ENCODE results near the gene STIM2.

The STIM2 gene

DNA sequence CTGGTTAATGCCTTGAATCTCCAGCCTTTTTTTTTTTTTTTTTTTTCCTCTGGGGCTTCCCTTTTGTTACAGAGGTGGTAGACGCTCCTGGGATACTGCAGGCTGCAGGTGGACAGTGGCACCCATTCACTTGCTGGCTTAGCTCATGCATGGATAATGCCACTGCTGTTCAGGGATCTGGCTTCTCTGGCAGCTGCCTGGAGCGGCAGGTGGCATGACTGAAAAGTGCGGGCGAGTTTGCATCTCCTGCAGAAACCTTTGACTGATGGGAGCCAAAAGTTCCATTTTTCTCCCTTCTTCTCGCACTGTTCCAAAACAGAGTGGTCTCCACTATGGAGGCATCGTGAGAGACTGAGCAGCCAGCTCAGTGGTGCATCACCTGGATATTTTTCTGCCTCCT is 5.9 kb upstream of the STIM2 start:
- no peak for TF ChIP-seq ZFX (IDR thresholded peaks at IDR 0.05; ENCODE audit: borderline replicate concordance)
- TF ChIP-seq, protein P1, sequence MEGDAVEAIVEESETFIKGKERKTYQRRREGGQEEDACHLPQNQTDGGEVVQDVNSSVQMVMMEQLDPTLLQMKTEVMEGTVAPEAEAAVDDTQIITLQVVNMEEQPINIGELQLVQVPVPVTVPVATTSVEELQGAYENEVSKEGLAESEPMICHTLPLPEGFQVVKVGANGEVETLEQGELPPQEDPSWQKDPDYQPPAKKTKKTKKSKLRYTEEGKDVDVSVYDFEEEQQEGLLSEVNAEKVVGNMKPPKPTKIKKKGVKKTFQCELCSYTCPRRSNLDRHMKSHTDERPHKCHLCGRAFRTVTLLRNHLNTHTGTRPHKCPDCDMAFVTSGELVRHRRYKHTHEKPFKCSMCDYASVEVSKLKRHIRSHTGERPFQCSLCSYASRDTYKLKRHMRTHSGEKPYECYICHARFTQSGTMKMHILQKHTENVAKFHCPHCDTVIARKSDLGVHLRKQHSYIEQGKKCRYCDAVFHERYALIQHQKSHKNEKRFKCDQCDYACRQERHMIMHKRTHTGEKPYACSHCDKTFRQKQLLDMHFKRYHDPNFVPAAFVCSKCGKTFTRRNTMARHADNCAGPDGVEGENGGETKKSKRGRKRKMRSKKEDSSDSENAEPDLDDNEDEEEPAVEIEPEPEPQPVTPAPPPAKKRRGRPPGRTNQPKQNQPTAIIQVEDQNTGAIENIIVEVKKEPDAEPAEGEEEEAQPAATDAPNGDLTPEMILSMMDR (IDR thresholded peaks at IDR 0.05) = no peak

GRCh38 chr4:26856906-26857277 is 3.7 kb upstream of the STIM2 start:
- TF ChIP-seq, protein P1 (IDR thresholded peaks at IDR 0.05) = no peak
- no peak for TF ChIP-seq ZFX (IDR thresholded peaks at IDR 0.05; ENCODE audit: borderline replicate concordance)
- H3K27ac ChIP-seq = peak overlapping the region; percentile 91

More for the DNA sequence above, 5.9 kb upstream of the STIM2 start:
- H3K27ac ChIP-seq = no peak overlapping the region

GRCh38 chr4:26857278-26858034 is 3.2 kb upstream of the STIM2 start:
- no peak for TF ChIP-seq ZFX (IDR thresholded peaks at IDR 0.05; ENCODE audit: borderline replicate concordance)
- TF ChIP-seq, protein P1 (IDR thresholded peaks at IDR 0.05) = 0 out of 2 replicates have a peak, but pooled peaks have one; percentile 11
- peak overlapping the region; percentile 91 for H3K27ac ChIP-seq

DNA sequence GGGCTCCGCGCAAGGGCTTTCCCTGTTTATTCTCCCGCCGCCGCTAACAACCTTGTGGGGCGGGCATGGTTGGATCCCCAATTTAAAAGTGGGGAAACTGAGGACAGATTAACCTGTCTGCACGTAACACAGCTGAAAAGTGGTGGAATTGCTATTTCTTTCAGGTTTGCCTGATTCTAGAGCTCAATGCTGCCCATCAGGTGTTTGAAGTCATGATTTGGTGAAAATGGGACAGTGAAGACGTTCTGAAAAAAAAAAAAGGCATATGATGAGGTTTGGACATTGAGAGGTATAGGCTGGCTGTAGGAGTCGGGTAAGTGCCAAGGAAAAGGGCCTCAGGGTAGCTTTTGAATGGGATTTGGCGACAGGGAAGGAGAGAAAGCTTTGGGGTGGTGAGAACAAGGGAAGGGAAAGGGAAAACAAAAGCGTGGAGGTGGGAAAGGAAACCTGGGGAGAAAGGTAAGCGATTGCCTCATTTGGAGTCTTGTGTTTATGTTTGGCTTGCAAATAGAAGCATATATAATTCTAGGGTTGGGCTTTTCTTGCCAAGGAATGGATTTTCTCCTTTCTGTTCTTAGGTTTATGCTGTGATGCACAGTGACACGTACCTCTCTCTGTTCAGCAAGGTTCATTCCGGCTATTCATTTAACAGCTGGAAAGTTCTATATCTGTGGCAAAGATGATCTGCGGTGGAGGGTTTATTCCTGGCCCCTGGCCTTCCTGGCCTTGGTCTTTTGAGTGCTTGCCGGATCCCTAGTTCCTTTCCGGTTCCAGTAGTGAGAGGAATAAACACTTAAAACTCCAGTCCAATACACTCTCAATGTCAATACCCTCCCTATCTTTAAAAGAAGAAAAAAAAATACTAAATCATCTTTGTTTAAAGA is 2.4 kb upstream of the STIM2 start:
- peak overlapping the region; percentile 91 for H3K27ac ChIP-seq
- no peak for TF ChIP-seq ZFX (IDR thresholded peaks at IDR 0.05; ENCODE audit: borderline replicate concordance)
- TF ChIP-seq, protein P1 (IDR thresholded peaks at IDR 0.05) = no peak

- peak overlapping the region; percentile 91 for H3K27ac ChIP-seq
Measured at GRCh38 chr4:26858947-26859401, 1.7 kb upstream of the STIM2 start.

GRCh38 chr4:26859762-26860156 is 882 bp upstream of the STIM2 start:
- H3K27ac ChIP-seq = peak overlapping the region; percentile 91

More at GRCh38 chr4:26858947-26859401, 1.7 kb upstream of the STIM2 start:
- TF ChIP-seq, protein P1 (IDR thresholded peaks at IDR 0.05) = no peak
- no peak for TF ChIP-seq ZFX (IDR thresholded peaks at IDR 0.05; ENCODE audit: borderline replicate concordance)

More at GRCh38 chr4:26859762-26860156, 882 bp upstream of the STIM2 start:
- no peak for TF ChIP-seq ZFX (IDR thresholded peaks at IDR 0.05; ENCODE audit: borderline replicate concordance)
- TF ChIP-seq, protein P1 (IDR thresholded peaks at IDR 0.05) = no peak

Data from 22Rv1 (cell line).